HEK293 (cell line): ENCODE data around the gene CACNA2D3.

ENCODE experiments used
- CTCF ChIA-PET: fragments of 350-600 bp; formaldehyde crosslinking; extraction: SDS; loops from one replicate; lab custom pipeline; 2021; ENCODE audit warnings: antibody characterized with exemption; lab: Yijun Ruan, JAX
- POLR2A ChIA-PET: fragments of 300-600 bp; formaldehyde crosslinking; extraction: SDS; loops from one replicate; lab custom pipeline; 2020; ENCODE audit warnings: antibody characterized with exemption, inconsistent platforms; lab: Yijun Ruan, JAX
- H3K27ac ChIP-seq: fragments of 200-500 bp; sonication (Bioruptor generic); 2 replicates; pipeline ENCODE4 v1.5.1; 2014; ENCODE audit warnings: low read depth, low read length, control low read depth, inconsistent platforms; ENCODE audit errors: extremely low read depth
- H3K36me3 ChIP-seq, 2 experiments: fragments of 200-500 bp in 1 of 2; sonication (Bioruptor generic) in 1 of 2; 1 replicate in 1 of 2; 2 replicates in 1 of 2; pipeline ENCODE4 v1.5.1; 2014 to 2017; ENCODE audit warnings: inconsistent platforms in 2 of 2, low read length in 2 of 2; ENCODE audit not compliant: control insufficient read depth in 2 of 2, insufficient read depth in 1 of 2
- H3K4me1 ChIP-seq: fragments of 200-500 bp; sonication (Bioruptor generic); 2 replicates; pipeline ENCODE4 v1.5.1; 2014; ENCODE audit warnings: mild to moderate bottlenecking, low read length, inconsistent platforms; ENCODE audit not compliant: control insufficient read depth, insufficient read depth
- H3K4me3 ChIP-seq: 2 replicates; pipeline ENCODE4 v1.5.1; 2011; ENCODE audit warnings: low read depth, mild to moderate bottlenecking, control low read depth, low read length, moderate library complexity
- H3K9me3 ChIP-seq: fragments of 200-500 bp; sonication (Bioruptor generic); 2 replicates; pipeline ENCODE4 v1.5.1; 2014; ENCODE audit warnings: low read depth, low read length, inconsistent platforms; ENCODE audit not compliant: control insufficient read depth, insufficient read depth
- GLIS2 ChIP-seq: fragments of 450-650 bp; formaldehyde crosslinking; IDR thresholded peaks from 2 replicates; pipeline ENCODE4 v1.5.1; 2016; ENCODE audit warnings: missing biosample characterization, missing genetic modification characterization
- REST ChIP-seq: fragments of 450-650 bp; formaldehyde crosslinking; IDR thresholded peaks from 2 replicates; pipeline ENCODE4 v1.5.1; 2016; ENCODE audit warnings: missing biosample characterization, missing genetic modification characterization
- SCRT2 ChIP-seq: fragments of 450-650 bp; formaldehyde crosslinking; IDR thresholded peaks from 2 replicates; pipeline ENCODE4 v1.5.1; 2016; ENCODE audit warnings: missing biosample characterization, missing genetic modification characterization
- ZNF133 ChIP-seq: fragments of 450-650 bp; formaldehyde crosslinking; IDR thresholded peaks from 2 replicates; pipeline ENCODE4 v1.5.1; 2016; ENCODE audit warnings: missing biosample characterization, missing genetic modification characterization
- ZNF157 ChIP-seq: fragments of 450-650 bp; formaldehyde crosslinking; IDR thresholded peaks from 2 replicates; pipeline ENCODE4 v1.5.1; 2016; ENCODE audit warnings: missing biosample characterization, missing genetic modification characterization
- ZNF19 ChIP-seq: fragments of 450-650 bp; formaldehyde crosslinking; IDR thresholded peaks from 2 replicates; pipeline ENCODE4; 2016; ENCODE audit warnings: missing biosample characterization, missing genetic modification characterization, low read depth
- ZNF26 ChIP-seq: fragments of 450-650 bp; formaldehyde crosslinking; IDR thresholded peaks from 2 replicates; pipeline ENCODE4 v1.5.1; 2016; ENCODE audit warnings: missing biosample characterization, missing genetic modification characterization
- ZNF423 ChIP-seq: fragments of 450-650 bp; formaldehyde crosslinking; IDR thresholded peaks from 2 replicates; pipeline ENCODE4 v1.5.1; 2016; ENCODE audit warnings: missing biosample characterization, missing genetic modification characterization
- ZNF548 ChIP-seq: fragments of 450-650 bp; formaldehyde crosslinking; IDR thresholded peaks from 2 replicates; pipeline ENCODE4 v1.5.1; 2016; ENCODE audit warnings: missing biosample characterization, missing genetic modification characterization
- ZNF561 ChIP-seq: fragments of 450-650 bp; IDR thresholded peaks from 2 replicates; pipeline ENCODE4 v1.5.1; 2018; ENCODE audit warnings: missing biosample characterization, missing genetic modification characterization, borderline replicate concordance
- ZNF610 ChIP-seq: fragments of 450-650 bp; formaldehyde crosslinking; IDR thresholded peaks from 2 replicates; pipeline ENCODE4 v1.5.1; 2016; ENCODE audit warnings: missing biosample characterization, missing genetic modification characterization, borderline replicate concordance
- ZNF626 ChIP-seq: fragments of 450-650 bp; sonication (Bioruptor Pico); formaldehyde crosslinking; IDR thresholded peaks from 2 replicates; pipeline ENCODE4 v1.5.1; 2018; ENCODE audit warnings: missing biosample characterization, missing genetic modification characterization, inconsistent platforms
- ZNF776 ChIP-seq: fragments of 450-650 bp; formaldehyde crosslinking; IDR thresholded peaks from 2 replicates; pipeline ENCODE4 v1.5.0; 2017; ENCODE audit warnings: missing biosample characterization, missing genetic modification characterization, borderline replicate concordance
- ZNF791 ChIP-seq: fragments of 450-650 bp; formaldehyde crosslinking; IDR thresholded peaks from 2 replicates; pipeline ENCODE4 v1.5.1; 2016; ENCODE audit warnings: missing biosample characterization, missing genetic modification characterization
- ZNF830 ChIP-seq: fragments of 450-650 bp; IDR thresholded peaks from 2 replicates; pipeline ENCODE4 v1.5.0; 2018; ENCODE audit warnings: missing biosample characterization, missing genetic modification characterization, low read depth, mild to moderate bottlenecking, moderate library complexity
- ZSCAN30 ChIP-seq: fragments of 450-650 bp; IDR thresholded peaks from 2 replicates; pipeline ENCODE4 v1.5.1; 2018; ENCODE audit warnings: missing biosample characterization, mild to moderate bottlenecking, missing genetic modification characterization, moderate library complexity
- ZXDB ChIP-seq: fragments of 450-650 bp; formaldehyde crosslinking; IDR thresholded peaks from 2 replicates; pipeline ENCODE4 v1.5.1; 2016; ENCODE audit warnings: missing biosample characterization, missing genetic modification characterization
- TF ChIP-seq, protein P1 (sequence below): sonication (generic); formaldehyde crosslinking; IDR thresholded peaks from 2 replicates; pipeline ENCODE4 v1.8.1; 2022; ENCODE audit warnings: mild to moderate bottlenecking, moderate library complexity, missing genetic modification reagents
- TF ChIP-seq, protein P2 (sequence below): fragments of 450-650 bp; formaldehyde crosslinking; IDR thresholded peaks from 2 replicates; pipeline ENCODE4 v1.5.1; 2016; ENCODE audit warnings: missing biosample characterization, missing genetic modification characterization
- TF ChIP-seq, protein P3 (sequence below): fragments of 450-650 bp; formaldehyde crosslinking; IDR thresholded peaks from 2 replicates; pipeline ENCODE4 v1.5.1; 2016; ENCODE audit warnings: missing biosample characterization, missing genetic modification characterization

Gene CACNA2D3

GRCh38 chr3:54215521-54215920 lies 93.2 kb downstream of the CACNA2D3 start:
- Histone ChIP-seq H3K4me1 (no peaks in the 10 kb centered on the region), H3K9me3 (no peaks in the 10 kb centered on the region), H3K36me3 (no peaks in the 10 kb centered on the region), H3K27ac (no peak overlapping the region), H3K4me3 (no peak overlapping the region)
- TF ChIP-seq REST (tag by site-specific recombination): no peak
- TF ChIP-seq ZNF561: no peak
- TF ChIP-seq, protein P1, sequence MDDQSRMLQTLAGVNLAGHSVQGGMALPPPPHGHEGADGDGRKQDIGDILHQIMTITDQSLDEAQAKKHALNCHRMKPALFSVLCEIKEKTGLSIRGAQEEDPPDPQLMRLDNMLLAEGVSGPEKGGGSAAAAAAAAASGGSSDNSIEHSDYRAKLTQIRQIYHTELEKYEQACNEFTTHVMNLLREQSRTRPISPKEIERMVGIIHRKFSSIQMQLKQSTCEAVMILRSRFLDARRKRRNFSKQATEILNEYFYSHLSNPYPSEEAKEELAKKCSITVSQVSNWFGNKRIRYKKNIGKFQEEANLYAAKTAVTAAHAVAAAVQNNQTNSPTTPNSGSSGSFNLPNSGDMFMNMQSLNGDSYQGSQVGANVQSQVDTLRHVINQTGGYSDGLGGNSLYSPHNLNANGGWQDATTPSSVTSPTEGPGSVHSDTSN (CRISPR knock-in tag): no peak
- no peak for TF ChIP-seq SCRT2 (tag by site-specific recombination)
- no peak for TF ChIP-seq ZNF548
- no peak for TF ChIP-seq ZSCAN30 (tag by site-specific recombination)
- no peak for TF ChIP-seq ZNF133 (tag by site-specific recombination)
- TF ChIP-seq ZNF791 (tag by site-specific recombination): no peak
- TF ChIP-seq ZNF26 (tag by site-specific recombination): no peak
- TF ChIP-seq GLIS2 (tag by site-specific recombination): no peak
- no peak for TF ChIP-seq ZXDB
- TF ChIP-seq, protein P2, sequence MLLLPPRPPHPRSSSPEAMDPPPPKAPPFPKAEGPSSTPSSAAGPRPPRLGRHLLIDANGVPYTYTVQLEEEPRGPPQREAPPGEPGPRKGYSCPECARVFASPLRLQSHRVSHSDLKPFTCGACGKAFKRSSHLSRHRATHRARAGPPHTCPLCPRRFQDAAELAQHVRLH (tag by site-specific recombination): no peak
- no peak for TF ChIP-seq ZNF157 (tag by site-specific recombination)
- no peak for TF ChIP-seq ZNF19
- no peak for TF ChIP-seq ZNF610 (tag by site-specific recombination)
- TF ChIP-seq ZNF830 (tag by site-specific recombination): no peak
- TF ChIP-seq ZNF423 (tag by site-specific recombination): no peak
- no peak for TF ChIP-seq ZNF626 (tag by site-specific recombination)
- TF ChIP-seq ZNF776 (tag by site-specific recombination): no peak
- TF ChIP-seq, protein P3, sequence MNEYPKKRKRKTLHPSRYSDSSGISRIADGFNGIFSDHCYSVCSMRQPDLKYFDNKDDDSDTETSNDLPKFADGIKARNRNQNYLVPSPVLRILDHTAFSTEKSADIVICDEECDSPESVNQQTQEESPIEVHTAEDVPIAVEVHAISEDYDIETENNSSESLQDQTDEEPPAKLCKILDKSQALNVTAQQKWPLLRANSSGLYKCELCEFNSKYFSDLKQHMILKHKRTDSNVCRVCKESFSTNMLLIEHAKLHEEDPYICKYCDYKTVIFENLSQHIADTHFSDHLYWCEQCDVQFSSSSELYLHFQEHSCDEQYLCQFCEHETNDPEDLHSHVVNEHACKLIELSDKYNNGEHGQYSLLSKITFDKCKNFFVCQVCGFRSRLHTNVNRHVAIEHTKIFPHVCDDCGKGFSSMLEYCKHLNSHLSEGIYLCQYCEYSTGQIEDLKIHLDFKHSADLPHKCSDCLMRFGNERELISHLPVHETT (tag by site-specific recombination): no peak
- CTCF ChIA-PET: no interaction called here
- POLR2A ChIA-PET: no interaction called here
